ENCODE measurements around the gene PPFIBP1. TPM values are rescaled to one million over a fixed set of nuclear protein-coding genes. Genes with fewer than 3 reads are reported as not detected.
A peak's percentile ranks its signal among the peaks of the same experiment; 100 is the strongest.
"Not testable (repeated sequence)": the region's sequence is repeated elsewhere in the genome, so short reads cannot be mapped to it uniquely, and the experiment has no call there.

Gene PPFIBP1
- total RNA-seq, 2 donors from 2014 or later, result 98.5 to 213 TPM

DNA sequence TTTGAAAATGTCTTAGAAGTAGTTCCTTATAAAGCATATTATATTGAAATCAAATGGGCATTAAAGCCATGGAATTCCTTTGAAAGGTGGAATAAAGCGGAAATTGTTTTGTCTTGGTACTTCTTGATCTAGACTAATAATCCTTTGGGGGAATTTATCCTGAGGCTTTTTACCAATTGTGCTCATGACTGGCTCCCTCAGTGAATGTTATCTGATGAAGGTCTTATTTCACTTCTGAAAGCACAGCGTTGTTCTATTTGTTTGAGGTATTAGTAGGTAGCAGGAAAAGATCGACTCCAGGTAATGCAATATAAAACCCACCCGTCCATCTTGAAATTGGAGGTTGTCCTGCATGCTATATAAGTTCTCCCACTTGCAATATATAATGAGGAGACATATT is 64.8 kb downstream of the PPFIBP1 start:
- Histone ChIP-seq H3K27ac (ENCODE audit: low read depth, low read length) (no peak overlapping the region), H3K4me3 (ENCODE audit: low read length) (peak overlapping the region; percentile 68), H3K36me3 (ENCODE audit: control insufficient read depth, insufficient read depth, low read length) (peaks cover 11% of the 10 kb centered on the region), H3K9ac (ENCODE audit: extremely low read depth, low read length, poor library complexity, severe bottlenecking) (no peak overlapping the region), H3K9me3 (ENCODE audit: control insufficient read depth, low read length) (no peaks in the 10 kb centered on the region), H3K27me3 (ENCODE audit: control insufficient read depth, insufficient read depth, low read length, poor library complexity, severe bottlenecking) (no peaks in the 10 kb centered on the region), H3K4me1 (ENCODE audit: control insufficient read depth, insufficient read depth, low read length) (peaks cover 15% of the 10 kb centered on the region)
- Mint-ChIP-seq H3K27me3 (ENCODE audit: insufficient read depth) (no peaks in the 10 kb centered on the region), H3K27ac (no peak overlapping the region), H3K36me3 (ENCODE audit: low read depth) (peaks cover 14% of the 10 kb centered on the region), H3K4me3 (no peak overlapping the region), H3K9me3 (no peaks in the 10 kb centered on the region), H3K4me1 (peaks cover 63% of the 10 kb centered on the region)
- WGBS, 2 experiments (ENCODE audit: insufficient coverage in 1 of 2, insufficient read length in 1 of 2), result 89 to 100% methylated on average over 2 to 4 of the region's 4 CpGs
- TF ChIP-seq, protein P1, sequence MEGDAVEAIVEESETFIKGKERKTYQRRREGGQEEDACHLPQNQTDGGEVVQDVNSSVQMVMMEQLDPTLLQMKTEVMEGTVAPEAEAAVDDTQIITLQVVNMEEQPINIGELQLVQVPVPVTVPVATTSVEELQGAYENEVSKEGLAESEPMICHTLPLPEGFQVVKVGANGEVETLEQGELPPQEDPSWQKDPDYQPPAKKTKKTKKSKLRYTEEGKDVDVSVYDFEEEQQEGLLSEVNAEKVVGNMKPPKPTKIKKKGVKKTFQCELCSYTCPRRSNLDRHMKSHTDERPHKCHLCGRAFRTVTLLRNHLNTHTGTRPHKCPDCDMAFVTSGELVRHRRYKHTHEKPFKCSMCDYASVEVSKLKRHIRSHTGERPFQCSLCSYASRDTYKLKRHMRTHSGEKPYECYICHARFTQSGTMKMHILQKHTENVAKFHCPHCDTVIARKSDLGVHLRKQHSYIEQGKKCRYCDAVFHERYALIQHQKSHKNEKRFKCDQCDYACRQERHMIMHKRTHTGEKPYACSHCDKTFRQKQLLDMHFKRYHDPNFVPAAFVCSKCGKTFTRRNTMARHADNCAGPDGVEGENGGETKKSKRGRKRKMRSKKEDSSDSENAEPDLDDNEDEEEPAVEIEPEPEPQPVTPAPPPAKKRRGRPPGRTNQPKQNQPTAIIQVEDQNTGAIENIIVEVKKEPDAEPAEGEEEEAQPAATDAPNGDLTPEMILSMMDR (conservative IDR thresholded peaks at IDR 0.05), result no peak
- DNase-seq, result no peak

DNA sequence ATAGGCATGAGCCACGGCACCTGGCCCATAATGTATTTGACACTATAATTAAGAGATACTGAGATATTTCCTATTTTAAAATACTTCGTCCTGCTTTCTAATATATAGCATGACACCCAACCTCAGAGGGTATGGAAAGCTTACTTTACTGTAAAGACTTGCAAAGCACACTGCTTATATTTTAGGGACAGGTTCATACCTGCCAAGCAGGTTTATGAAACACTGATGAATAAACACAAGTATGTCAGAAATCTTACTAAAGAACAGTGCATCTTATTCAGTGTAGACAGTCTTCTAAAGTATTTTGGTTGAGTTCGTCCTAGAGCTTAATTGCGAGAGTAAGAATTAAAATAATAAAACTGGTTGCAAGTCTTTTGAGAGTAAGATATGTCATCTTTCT is 65.4 kb downstream of the PPFIBP1 start:
- no peak for DNase-seq
- peaks cover 10% of the 10 kb centered on the region for H3K36me3 Mint-ChIP-seq (ENCODE audit: low read depth)
- H3K4me3 Mint-ChIP-seq, result no peak overlapping the region
- peaks cover 61% of the 10 kb centered on the region for H3K4me1 Mint-ChIP-seq
- Histone ChIP-seq H3K36me3 (ENCODE audit: control insufficient read depth, insufficient read depth, low read length) (peaks cover 4% of the 10 kb centered on the region), H3K9ac (ENCODE audit: extremely low read depth, low read length, poor library complexity, severe bottlenecking) (no peak overlapping the region), H3K9me3 (ENCODE audit: control insufficient read depth, low read length) (no peaks in the 10 kb centered on the region), H3K27ac (ENCODE audit: low read depth, low read length) (no peak overlapping the region), H3K4me3 (ENCODE audit: low read length) (peak overlapping the region; percentile 68), H3K4me1 (ENCODE audit: control insufficient read depth, insufficient read depth, low read length) (peaks cover 15% of the 10 kb centered on the region), H3K27me3 (ENCODE audit: control insufficient read depth, insufficient read depth, low read length, poor library complexity, severe bottlenecking) (no peaks in the 10 kb centered on the region)
- no peaks in the 10 kb centered on the region for H3K9me3 Mint-ChIP-seq
- TF ChIP-seq, protein P1 (conservative IDR thresholded peaks at IDR 0.05), result no peak
- H3K27ac Mint-ChIP-seq, result no peak overlapping the region
- WGBS, 2 experiments (ENCODE audit: insufficient coverage in 1 of 2, insufficient read length in 1 of 2), result 93% methylated on average over 3 to 4 of the region's 4 CpGs
- no peaks in the 10 kb centered on the region for H3K27me3 Mint-ChIP-seq (ENCODE audit: insufficient read depth)

DNA sequence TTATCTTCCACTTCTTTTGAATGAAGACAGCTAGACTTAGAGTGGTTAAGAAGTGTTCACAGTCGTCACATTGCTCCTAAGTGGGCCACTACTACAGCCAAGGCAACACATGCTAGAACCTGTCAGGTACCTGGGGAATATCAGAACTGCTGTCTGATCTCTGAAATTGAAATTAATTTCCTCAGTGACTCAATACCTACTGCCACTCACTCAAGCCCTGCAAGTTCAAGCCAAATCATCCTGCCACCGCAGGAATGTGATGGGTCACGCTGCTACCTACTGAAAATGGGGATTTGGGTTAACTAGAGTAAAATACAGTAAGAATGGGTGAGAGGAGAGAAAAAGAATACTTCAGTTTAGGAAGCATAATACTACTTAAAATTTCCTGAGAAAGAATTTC is 67.7 kb downstream of the PPFIBP1 start:
- H3K9ac ChIP-seq (ENCODE audit: extremely low read depth, low read length, poor library complexity, severe bottlenecking); H3K27me3 Mint-ChIP-seq (ENCODE audit: insufficient read depth); H3K27ac ChIP-seq (ENCODE audit: low read depth, low read length); H3K9me3 ChIP-seq (ENCODE audit: control insufficient read depth, low read length); H3K9me3 Mint-ChIP-seq; H3K4me3 ChIP-seq (ENCODE audit: low read length); H3K4me3 Mint-ChIP-seq; DNase-seq; H3K27me3 ChIP-seq (ENCODE audit: control insufficient read depth, insufficient read depth, low read length, poor library complexity, severe bottlenecking): not testable (repeated sequence)
- Mint-ChIP-seq H3K36me3 (ENCODE audit: low read depth) (peaks cover 23% of the 10 kb centered on the region), H3K4me1 (peaks cover 61% of the 10 kb centered on the region), H3K27ac (peak overlapping the region; percentile 19)
- WGBS, 2 experiments (ENCODE audit: insufficient coverage in 1 of 2, insufficient read length in 1 of 2), result 83% methylated on average over 2 of the region's 3 CpGs; no CpG with 5 or more reads in 1 of the 2 experiments
- peaks cover 15% of the 10 kb centered on the region for H3K4me1 ChIP-seq (ENCODE audit: control insufficient read depth, insufficient read depth, low read length)
- peaks cover 13% of the 10 kb centered on the region for H3K36me3 ChIP-seq (ENCODE audit: control insufficient read depth, insufficient read depth, low read length)

DNA sequence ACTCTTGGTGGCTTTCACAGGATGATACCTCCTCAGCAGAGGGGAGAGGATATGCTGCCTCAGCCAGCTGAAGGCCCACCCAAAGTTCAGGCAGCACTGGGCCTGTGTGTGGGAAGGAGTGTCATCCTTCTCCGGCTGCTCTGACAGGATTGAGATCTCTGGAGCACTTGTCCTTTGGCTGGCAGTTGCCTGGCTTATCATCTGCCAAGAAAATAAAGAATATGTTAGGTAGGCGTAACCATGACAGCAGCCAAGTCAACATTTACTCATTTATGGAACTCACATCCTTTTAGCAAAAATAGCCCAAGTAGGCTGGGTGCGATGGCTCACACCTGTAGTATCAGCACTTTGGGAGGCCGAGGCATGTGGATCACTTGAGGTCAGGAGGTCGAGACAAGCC is 68.5 kb downstream of the PPFIBP1 start:
- Histone ChIP-seq H3K27ac (ENCODE audit: low read depth, low read length) (no peak overlapping the region), H3K36me3 (ENCODE audit: control insufficient read depth, insufficient read depth, low read length) (peaks cover 16% of the 10 kb centered on the region), H3K9me3 (ENCODE audit: control insufficient read depth, low read length) (peaks cover 4% of the 10 kb centered on the region), H3K4me1 (ENCODE audit: control insufficient read depth, insufficient read depth, low read length) (peaks cover 15% of the 10 kb centered on the region), H3K4me3 (ENCODE audit: low read length) (no peak overlapping the region), H3K27me3 (ENCODE audit: control insufficient read depth, insufficient read depth, low read length, poor library complexity, severe bottlenecking) (no peaks in the 10 kb centered on the region), H3K9ac (ENCODE audit: extremely low read depth, low read length, poor library complexity, severe bottlenecking) (no peak overlapping the region)
- Mint-ChIP-seq H3K4me3 (no peak overlapping the region), H3K9me3 (peaks cover 8% of the 10 kb centered on the region), H3K27me3 (ENCODE audit: insufficient read depth) (no peaks in the 10 kb centered on the region), H3K4me1 (peaks cover 59% of the 10 kb centered on the region), H3K36me3 (ENCODE audit: low read depth) (peaks cover 28% of the 10 kb centered on the region), H3K27ac (no peak overlapping the region)
- WGBS, 2 experiments (ENCODE audit: insufficient coverage in 1 of 2, insufficient read length in 1 of 2), result 84 to 87% methylated on average over 4 to 5 of the region's 5 CpGs
- TF ChIP-seq, protein P1 (conservative IDR thresholded peaks at IDR 0.05), result no peak
- DNase-seq, result no peak
